PC-9 (cell line): ENCODE measurements around the gene SSC4D. TPM values are rescaled to one million over a fixed set of nuclear protein-coding genes. Genes with fewer than 3 reads are reported as not detected.
"Not testable (repeated sequence)": the region's sequence is repeated elsewhere in the genome, so short reads cannot be mapped to it uniquely, and the experiment has no call there.

Source experiments
- BruUV-seq: library from RNA; stranded (reverse); fragments of 400-500 nt; replicated peaks from 2 replicates; lab custom pipeline; 2021; lab: Mats Ljungman, UMichigan
- CTCF ChIA-PET: fragments of 300-600 bp; sonication (Branson Sonifier 250); formaldehyde crosslinking; loops from one replicate; lab custom pipeline; 2022; ENCODE audit warnings: antibody characterized with exemption; lab: Charles Lee
- POLR2A ChIA-PET: fragments of 300-600 bp; sonication (Branson Sonifier 250); formaldehyde crosslinking; loops from one replicate; lab custom pipeline; 2022; ENCODE audit warnings: antibody characterized with exemption; ENCODE audit not compliant: unreplicated experiment; lab: Charles Lee
- DNase-seq, 2 experiments: peaks; one replicate each; pipeline versions ENCODE4 v3.0.0 to v3.0.0-alpha.2; 2015 to 2022; ENCODE audit warnings: mixed read lengths in 1 of 2
- H2AFZ ChIP-seq: fragments of 200-600 bp; sonication (generic); 2 replicates; pipeline ENCODE4 v1.8.1; 2017; ENCODE audit warnings: antibody characterized with exemption
- H3F3A ChIP-seq: fragments of 200-600 bp; sonication (generic); 2 replicates; pipeline ENCODE4 v1.8.1; 2017; ENCODE audit warnings: antibody characterized with exemption, mild to moderate bottlenecking, low read depth; ENCODE audit not compliant: insufficient read depth
- H3K27ac ChIP-seq: fragments of 200-600 bp; sonication (generic); 2 replicates; pipeline ENCODE4 v1.6.1; 2016; ENCODE audit warnings: mixed run types
- H3K27me3 ChIP-seq: fragments of 200-600 bp; sonication (generic); 2 replicates; pipeline ENCODE4 v1.6.1; 2016; ENCODE audit warnings: low read depth, mixed run types; ENCODE audit not compliant: insufficient read depth
- H3K36me3 ChIP-seq: fragments of 200-600 bp; sonication (generic); 2 replicates; pipeline ENCODE4 v1.6.1; 2016; ENCODE audit warnings: low read depth, mixed run types
- H3K4me1 ChIP-seq: fragments of 200-600 bp; sonication (generic); replicated peaks from 2 replicates; pipeline ENCODE4 v1.6.1; 2016; ENCODE audit warnings: mixed run types; ENCODE audit not compliant: insufficient read depth
- H3K4me2 ChIP-seq: fragments of 200-600 bp; sonication (generic); 2 replicates; pipeline ENCODE4 v1.6.1; 2017; ENCODE audit warnings: mixed run types
- H3K4me3 ChIP-seq: fragments of 200-600 bp; sonication (generic); 2 replicates; pipeline ENCODE4 v1.6.1; 2016; ENCODE audit warnings: mixed run types
- H3K79me2 ChIP-seq: fragments of 200-600 bp; sonication (generic); 2 replicates; pipeline ENCODE4 v1.6.1; 2017; ENCODE audit warnings: low read depth, mixed run types
- H3K9me2 ChIP-seq: fragments of 200-600 bp; sonication (generic); 2 replicates; pipeline ENCODE4 v1.8.1; 2017; ENCODE audit warnings: mild to moderate bottlenecking; ENCODE audit not compliant: insufficient read depth
- H3K9me3 ChIP-seq: fragments of 200-600 bp; sonication (generic); 2 replicates; pipeline ENCODE4 v1.8.1; 2016; ENCODE audit warnings: low read depth; ENCODE audit not compliant: insufficient read depth
- H4K20me1 ChIP-seq: fragments of 200-600 bp; sonication (generic); 2 replicates; pipeline ENCODE4 v1.8.1; 2017; ENCODE audit not compliant: insufficient read depth
- intact Hi-C: fragments of 100-400 bp; cut with micrococcal nuclease; formaldehyde crosslinking; loops from one replicate; pipeline ENCODE4 v1.10.0; 2022; ENCODE audit not compliant: unreplicated experiment
- total RNA-seq: library from RNA; stranded (reverse); gene quantifications from 2 replicates; pipeline ENCODE4 v1.2.3, GENCODE V29; 2021
- TF ChIP-seq, protein P1 (sequence below): fragments of 200-600 bp; sonication (generic); conservative IDR thresholded peaks from 2 replicates; pipeline ENCODE4 v1.6.1; 2017; ENCODE audit warnings: mixed run types, antibody characterized with exemption, mild to moderate bottlenecking, moderate library complexity

SSC4D gene
- total RNA-seq, 1 experiment from 2014 or later: 3.5 TPM

DNA sequence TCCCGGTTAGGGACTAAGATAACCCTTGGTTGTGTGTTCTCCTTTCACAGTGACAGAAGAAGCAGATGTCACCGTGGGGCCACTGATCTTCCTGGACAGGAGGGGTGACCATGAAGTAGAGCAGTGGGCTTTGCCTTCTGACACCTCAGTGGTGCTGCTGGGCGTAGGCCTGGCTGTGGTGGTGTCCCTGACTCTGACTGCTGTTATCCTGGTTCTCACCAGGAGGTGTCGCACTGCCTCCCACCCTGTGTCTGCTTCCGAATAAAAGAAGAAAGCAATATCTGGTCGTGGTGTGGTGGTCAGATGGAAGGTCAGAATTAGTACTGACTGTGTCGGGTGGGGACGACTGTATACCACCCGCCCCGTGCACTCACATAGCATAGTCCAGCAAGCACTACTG, 32.3 kb upstream of the SSC4D start:
- H3K4me2 ChIP-seq, H3K9me3 ChIP-seq, H4K20me1 ChIP-seq, H3K27ac ChIP-seq, intact Hi-C loops, H3K9me2 ChIP-seq, H3K4me1 ChIP-seq, CTCF ChIA-PET, H3K79me2 ChIP-seq, DNase-seq, H3K36me3 ChIP-seq, POLR2A ChIA-PET, H3F3A ChIP-seq, H2AFZ ChIP-seq, H3K27me3 ChIP-seq, H3K4me3 ChIP-seq, BruUV-seq: not testable (repeated sequence)

DNA sequence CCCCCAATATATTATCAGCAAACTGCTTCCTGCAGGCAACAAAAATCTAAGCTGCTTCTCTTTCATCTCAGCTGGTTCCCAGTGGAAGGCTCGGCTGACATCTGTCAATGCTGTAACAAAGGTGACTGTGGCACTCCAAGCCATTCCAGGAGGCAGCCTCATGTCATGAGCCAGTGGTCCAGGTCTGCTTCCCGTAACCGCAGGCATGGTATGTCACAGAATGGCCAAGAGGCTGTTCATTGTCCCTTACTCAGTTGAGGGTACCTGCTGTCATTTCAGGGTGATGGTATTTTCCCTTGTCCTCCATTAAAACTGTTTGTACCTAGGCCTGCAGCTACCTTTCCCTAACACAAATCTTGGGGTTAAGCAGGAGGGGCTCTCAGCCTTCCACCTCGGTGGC, 30.9 kb upstream of the SSC4D start:
- CTCF ChIA-PET, H3K27ac ChIP-seq, POLR2A ChIA-PET, H3K27me3 ChIP-seq, H3F3A ChIP-seq, intact Hi-C loops, DNase-seq, H2AFZ ChIP-seq, H4K20me1 ChIP-seq, BruUV-seq, H3K79me2 ChIP-seq, H3K4me1 ChIP-seq, H3K9me2 ChIP-seq, H3K4me2 ChIP-seq, H3K4me3 ChIP-seq, H3K9me3 ChIP-seq, H3K36me3 ChIP-seq: not testable (repeated sequence)

DNA sequence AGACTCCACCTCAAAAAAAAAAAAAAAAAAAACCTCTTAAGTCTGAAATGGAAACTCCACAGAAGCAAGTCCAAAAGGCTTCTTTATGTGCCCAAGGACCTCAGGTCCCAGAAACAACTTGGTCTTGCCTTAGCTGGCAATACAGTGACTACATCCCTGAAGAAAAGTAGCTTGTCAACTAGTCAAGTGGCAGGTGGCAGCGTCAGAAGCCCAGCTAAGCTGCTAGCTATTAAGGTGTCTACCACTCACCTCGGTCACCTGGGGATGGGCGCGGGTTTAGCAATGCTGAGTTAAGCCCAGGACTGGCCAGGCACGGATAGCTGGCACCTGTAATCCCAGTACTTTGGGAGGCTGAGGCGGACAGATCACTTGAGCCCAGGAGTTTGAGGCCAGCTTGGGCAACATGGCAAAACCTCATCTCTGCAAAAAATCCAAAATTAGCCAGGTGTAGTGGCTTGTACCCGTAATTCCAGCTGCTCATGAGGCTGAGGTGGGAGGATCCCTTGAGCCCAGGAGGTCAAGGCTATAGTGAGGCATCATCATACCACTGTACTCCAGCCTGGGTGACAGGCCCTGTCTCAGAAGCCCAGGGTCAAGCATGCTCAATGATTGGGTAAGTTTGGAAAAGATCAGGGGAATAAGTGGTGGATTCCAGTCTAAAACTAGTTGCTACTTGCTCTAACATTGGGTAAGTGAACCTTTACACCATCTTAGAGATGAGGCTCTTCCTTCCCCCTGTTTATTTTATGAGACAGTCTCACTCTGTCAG, 29.8 kb upstream of the SSC4D start:
- H3K36me3 ChIP-seq, CTCF ChIA-PET, H3F3A ChIP-seq, H3K27me3 ChIP-seq, H3K4me3 ChIP-seq, H3K79me2 ChIP-seq, DNase-seq, H3K4me2 ChIP-seq, POLR2A ChIA-PET, H2AFZ ChIP-seq, intact Hi-C loops, BruUV-seq, H4K20me1 ChIP-seq, H3K4me1 ChIP-seq, H3K9me2 ChIP-seq, H3K9me3 ChIP-seq: not testable (repeated sequence)
- 0 out of 2 replicates have a peak overlapping the region, but pooled peaks have one; percentile 29 for H3K27ac ChIP-seq

DNA sequence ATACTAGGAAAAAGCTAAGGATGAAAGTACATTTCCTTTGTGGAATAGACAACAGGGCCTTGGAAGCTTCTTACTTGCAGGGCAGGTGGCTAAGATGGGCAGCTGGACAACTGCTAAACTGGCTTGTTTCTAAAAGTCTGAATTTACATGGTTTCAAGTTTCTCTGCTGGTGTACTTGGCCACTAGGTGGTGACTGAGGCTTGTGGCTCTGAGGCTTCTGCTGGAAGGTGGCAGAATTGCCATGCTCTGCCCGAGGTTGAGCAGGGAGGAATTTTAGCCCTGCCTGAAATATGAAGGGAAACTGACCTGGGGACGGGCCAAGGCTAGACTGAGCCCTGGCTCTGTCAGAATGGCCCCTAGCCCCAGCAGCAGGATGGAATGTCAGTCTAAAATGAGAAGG, 28.4 kb upstream of the SSC4D start:
- BruUV-seq, H3F3A ChIP-seq, H3K4me1 ChIP-seq, intact Hi-C loops, H3K36me3 ChIP-seq, H4K20me1 ChIP-seq, CTCF ChIA-PET, POLR2A ChIA-PET, H3K9me2 ChIP-seq, H3K4me3 ChIP-seq, H3K79me2 ChIP-seq, H3K9me3 ChIP-seq, H3K27me3 ChIP-seq, H2AFZ ChIP-seq: not testable (repeated sequence)
- Histone ChIP-seq H3K27ac (peak overlapping the region; percentile 93), H3K4me2 (0 out of 2 replicates have a peak overlapping the region, but pooled peaks have one; percentile 26)
- TF ChIP-seq, protein P1, sequence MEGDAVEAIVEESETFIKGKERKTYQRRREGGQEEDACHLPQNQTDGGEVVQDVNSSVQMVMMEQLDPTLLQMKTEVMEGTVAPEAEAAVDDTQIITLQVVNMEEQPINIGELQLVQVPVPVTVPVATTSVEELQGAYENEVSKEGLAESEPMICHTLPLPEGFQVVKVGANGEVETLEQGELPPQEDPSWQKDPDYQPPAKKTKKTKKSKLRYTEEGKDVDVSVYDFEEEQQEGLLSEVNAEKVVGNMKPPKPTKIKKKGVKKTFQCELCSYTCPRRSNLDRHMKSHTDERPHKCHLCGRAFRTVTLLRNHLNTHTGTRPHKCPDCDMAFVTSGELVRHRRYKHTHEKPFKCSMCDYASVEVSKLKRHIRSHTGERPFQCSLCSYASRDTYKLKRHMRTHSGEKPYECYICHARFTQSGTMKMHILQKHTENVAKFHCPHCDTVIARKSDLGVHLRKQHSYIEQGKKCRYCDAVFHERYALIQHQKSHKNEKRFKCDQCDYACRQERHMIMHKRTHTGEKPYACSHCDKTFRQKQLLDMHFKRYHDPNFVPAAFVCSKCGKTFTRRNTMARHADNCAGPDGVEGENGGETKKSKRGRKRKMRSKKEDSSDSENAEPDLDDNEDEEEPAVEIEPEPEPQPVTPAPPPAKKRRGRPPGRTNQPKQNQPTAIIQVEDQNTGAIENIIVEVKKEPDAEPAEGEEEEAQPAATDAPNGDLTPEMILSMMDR: peak; percentile 70
- DNase-seq: peak; percentile 81 to 83
